Stimulated activated CD4-positive, alpha-beta T cell treated with anti-CD3 and anti-CD28 coated beads, Interleukin-2, amount 100 ng/mL, for 48 hours (primary cell): ENCODE measurements around the gene THBS2.

Experiments
- DNase-seq, 2 donors: peaks; one replicate each; pipeline ENCODE4 v3.0.0-alpha.2; 2020

The THBS2 gene

DNA sequence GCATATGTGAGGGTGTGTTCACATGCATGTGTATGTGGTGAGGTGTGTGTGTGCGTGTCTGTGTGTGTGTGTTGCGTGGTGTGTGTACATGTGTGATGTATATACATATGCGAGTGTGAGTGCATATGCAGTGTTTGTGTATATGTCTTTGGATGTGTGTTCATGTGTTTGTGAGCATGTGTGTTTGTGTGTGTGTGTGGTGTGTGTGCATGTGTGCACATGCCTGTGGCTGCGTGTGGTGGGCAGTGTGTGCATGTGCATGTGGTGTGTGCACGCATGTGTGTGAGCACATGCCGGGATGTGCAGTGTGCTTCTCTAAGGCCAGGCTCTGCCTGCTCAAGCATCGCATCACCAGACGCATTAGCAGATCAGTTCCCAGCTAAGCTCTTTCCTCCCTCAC lies 5.7 kb downstream of the THBS2 start:
- DNase-seq: no peak

DNA sequence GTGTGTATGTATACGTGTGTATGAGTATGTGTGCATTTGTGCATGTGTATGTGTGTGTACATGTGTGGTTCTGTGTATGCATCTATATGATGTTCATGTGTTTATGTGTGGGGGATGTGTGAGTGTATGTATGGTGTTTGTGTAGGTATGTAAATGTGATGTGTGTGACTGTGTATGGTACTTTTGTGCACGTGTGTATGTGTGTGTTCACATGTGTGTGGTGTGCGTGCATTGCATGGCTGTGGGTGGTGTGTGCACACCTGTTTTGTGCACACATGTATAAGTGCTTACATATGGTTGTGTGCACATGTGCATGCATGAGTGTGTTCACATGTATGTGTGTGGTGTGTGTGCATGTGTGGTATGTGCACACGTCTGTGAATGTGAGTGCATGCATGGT lies 6.2 kb downstream of the THBS2 start:
- DNase-seq: no peak

DNA sequence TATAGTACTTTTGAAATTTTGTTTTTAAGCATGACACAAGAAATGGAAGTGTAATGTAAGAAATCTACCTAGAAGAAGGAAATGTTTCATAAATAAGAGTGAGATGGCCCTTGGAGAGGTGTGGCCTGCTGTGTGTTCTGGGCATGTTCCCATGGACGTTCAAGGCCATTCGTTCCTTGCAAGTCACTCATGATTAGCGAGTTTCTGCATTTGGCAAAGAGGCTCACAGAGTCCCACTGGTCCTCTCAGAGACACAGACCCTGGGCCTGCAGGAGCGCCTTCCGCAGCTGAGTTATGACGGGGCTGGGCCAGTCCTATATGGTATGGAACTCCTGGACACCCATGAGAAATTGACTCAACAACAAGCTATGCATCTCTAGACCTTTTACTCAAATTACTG lies 7.2 kb downstream of the THBS2 start:
- DNase-seq: no peak

DNA sequence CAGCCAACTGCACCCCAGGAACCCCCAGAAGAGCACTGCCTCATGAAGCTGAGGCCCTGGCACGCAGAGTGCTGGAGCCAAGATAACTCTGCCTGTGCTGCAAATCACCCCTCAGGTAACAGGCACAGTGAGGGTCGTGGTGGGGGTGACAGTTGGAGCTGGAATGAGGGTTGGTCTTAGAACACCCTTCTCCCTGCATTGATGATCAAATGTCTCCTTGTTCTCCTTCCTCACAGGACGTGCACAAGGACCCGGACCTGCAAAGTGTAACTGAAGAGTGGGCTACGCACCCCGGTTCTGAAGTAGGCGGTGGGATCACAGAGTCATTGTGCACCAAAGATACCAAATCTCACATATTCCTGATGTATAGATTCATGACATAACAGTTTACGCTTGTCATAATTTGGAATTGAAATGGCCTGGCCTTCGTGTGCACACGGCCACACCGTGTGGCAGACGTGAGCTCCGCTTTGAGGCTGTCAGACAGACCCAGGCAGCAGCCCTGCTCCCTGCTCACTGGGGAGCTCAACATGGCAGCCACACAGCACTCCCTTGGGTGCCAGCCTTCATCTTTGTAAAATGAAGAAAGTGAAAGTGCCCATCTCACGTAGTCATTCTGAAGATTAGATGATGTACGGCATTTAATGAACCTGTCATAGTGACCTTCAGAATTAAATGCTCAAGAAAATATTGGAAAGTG lies 8.8 kb downstream of the THBS2 start:
- DNase-seq: no peak

DNA sequence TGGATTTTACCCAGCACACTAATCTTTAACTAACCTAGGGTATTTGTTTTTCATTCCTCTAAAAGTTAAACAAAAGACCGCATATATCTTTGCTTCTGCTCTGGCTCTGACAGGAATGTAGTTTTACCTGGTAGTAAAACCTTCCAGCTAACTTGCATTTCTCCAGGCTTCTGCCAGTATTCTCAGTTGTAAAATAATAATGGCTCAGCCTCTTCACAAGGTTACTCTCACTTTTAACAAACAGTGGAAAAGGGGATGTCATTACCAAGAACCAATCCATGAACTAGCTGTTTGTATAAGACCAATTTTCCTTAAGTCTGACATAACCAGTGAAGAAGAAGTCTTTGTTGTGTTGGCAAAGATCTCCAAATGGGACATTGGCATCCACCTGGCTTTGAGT lies 10.0 kb downstream of the THBS2 start:
- DNase-seq: no peak

DNA sequence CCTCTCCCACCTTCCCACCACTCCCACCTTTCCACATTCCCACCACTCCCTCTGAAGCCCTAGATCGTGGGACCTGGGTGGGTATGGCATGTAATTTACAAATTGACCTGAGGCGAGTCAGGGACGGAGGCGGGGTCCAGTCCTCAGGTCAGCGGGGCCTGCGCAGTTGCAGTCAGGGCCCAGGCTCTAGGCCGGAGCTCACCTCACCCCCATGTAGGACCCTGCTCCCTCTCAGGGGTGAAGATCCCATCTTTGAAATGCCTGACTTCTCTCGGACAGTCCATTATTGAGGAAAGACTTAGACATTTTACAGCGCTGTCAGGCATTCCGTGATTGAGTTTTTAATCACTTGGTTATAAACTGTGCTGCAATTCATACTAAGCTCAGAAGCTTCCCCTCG lies 10.5 kb downstream of the THBS2 start:
- no peak for DNase-seq

DNA sequence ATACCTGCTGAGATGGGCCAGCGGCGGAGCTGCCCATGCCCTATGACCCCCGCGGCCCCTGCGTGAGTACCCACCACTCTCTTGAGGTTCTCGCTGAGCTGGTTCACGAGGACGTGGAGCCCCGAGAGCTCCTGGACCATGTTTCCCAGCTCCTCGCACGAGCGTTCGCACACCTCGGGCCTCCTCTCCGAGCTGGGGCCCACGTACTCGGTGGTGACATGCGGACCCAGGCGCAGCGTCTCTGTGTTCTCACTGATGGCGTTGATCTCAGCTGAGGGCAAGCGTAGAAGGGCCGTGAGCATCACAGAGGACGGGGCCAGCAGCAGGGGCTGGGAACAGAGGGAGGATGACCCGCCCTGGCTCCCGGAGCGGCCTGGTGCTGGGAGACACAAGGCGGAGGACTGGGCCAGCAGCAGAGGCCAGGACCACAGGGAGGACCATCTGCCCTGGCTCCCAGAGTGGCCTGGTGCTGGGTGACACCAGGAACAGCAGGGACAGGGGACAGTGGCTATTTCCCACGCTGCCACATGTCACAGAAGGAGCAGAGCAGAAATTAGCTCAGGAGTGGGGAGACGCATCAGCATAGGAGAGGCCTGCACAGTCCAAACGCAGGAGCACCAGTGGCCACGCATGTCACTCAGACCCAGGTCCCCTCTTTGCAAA lies 11.8 kb downstream of the THBS2 start:
- DNase-seq: no peak

DNA sequence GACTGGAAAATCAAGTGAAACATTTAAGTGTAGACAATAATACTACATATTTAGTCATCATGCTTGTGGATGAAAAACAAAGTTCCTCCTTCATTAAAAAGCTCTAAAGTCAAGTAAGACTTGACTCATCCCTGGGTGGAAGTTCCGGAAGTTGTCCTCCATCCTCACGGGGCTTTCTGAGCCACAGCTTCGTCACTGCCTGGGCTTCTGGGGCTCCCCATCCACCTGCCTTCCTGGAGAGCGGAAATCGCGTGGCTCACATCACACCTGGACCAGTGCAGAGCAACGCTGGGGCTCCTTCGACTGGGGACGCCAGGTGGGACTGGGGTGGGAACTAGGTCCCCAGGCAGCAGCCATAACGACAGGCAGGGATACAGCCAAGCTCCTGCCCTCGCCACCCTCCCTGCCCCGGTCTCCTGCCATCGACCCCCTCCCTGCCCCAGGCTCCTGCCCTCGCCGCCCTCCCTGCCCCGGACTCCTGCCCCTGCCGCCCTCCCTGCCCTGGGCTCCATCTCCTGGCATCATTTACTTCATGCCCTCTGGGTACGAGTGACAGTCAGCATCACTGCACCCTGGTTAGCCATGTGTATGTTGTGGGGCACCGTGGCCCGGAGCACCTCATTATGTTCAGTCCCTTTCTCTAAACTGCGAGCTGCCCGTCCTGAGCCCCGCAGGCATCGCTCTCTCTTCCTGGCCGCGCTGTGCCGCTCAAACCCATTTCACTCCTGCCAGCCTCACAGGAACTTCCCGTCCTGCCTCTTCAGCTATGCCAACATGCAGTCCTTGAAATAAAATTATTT lies 12.9 kb downstream of the THBS2 start:
- DNase-seq: no peak

DNA sequence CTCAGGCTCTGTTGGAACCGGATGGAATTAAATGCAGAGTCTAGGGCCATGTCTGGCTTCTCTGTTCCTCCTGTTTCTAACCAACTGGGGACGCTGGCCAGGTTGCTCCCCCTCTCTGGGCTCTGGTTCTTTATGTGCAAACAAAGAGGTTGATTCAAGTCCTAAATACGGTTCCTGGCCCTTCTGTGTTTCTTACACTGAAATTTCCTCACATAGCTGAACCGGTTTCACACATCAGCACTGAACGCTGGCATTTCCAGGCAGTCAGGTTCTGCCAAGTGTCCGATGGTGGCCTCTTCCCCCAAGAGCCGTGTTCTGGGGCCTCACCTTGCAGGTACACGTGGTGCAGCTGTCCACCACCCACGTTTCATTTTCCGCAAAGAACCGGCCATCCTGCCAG lies 13.5 kb downstream of the THBS2 start:
- DNase-seq: no peak

DNA sequence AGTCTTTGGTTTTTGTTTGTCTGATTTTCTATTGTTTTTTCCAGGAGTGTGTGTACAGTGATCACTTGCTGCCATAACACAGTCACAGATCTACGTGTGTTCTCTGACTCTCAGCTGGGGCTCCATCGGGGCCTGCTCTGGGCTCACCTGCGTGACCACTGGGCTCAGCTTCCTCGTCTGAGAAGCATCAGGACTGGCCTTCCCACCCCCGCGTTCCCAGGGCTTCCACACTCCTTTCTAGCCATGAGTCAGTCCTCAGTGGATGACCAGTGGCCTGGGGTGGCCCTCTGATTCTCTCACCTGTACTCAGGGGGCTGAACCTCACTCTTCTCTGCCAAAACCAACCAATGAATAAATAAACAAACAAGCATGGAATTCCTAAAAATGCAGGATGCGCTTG lies 14.5 kb downstream of the THBS2 start:
- no peak for DNase-seq

DNA sequence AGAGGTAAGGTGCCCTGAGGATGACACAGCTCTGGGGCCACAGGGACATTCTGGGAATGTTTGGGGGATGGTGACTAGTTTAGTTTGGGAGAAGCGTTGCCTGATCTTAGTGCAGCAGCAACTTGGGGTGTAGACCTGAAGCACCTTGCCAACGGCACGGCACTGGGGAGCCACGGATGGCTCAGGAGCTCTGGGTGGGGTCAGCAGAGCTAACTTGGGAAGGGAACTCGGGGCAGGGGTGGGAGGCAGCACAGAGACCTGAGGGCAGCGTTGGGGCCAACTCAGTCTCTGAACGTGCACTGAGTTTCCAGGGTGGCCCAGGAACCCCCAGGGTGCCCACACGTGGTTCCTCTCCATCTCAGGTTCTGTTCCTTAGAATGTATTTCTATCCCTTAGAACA lies 14.9 kb downstream of the THBS2 start:
- no peak for DNase-seq

DNA sequence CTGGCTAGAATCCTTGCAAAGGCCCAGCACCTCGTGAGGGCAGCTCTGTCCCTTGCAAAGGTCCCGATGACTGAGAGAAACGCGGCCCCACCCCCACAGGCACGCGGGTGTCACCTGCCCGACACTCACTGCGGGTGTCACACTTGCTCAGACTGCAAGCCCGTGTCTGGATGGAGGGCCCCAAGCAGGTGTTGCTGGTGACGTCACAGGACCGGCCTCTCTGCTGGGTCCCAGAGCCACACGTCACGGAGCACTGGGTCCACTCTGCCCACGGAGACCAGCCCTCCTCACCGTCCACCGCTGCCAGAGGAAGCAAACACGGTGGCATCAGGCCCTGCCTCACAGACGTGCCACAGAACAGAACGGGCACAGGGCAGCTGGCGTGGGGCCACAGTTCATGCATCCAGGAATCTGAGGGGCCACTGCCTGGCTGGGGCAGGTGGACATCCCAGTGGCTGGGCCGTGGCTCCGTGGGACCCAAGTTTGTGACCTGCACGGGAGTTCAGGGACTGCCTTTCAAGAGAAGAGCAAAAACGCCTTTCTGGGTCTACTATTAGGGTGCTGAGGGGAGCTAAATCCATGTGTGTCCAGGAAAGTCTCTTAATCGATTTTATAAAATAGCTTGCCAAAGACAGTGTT lies 16.0 kb downstream of the THBS2 start:
- DNase-seq: no peak

DNA sequence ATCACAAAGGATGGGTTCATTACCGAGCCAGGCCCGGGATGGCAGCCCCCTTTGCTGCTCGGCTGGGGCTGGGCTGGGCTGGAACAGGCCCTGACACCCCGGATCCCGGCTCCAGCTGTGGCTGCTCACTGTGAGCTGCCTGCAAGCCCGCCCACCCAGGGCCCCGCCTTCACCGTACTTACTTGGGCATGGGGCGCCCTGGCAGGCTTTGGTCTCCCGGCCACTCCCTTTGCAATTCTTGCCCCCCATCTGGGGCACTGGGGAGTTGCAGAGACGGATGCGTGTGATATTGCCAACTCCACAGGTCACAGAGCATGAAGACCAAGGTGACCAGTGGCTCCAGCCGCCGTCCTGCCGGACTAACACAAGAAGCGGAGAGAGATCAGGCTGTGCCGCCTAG lies 16.7 kb downstream of the THBS2 start:
- DNase-seq: no peak

DNA sequence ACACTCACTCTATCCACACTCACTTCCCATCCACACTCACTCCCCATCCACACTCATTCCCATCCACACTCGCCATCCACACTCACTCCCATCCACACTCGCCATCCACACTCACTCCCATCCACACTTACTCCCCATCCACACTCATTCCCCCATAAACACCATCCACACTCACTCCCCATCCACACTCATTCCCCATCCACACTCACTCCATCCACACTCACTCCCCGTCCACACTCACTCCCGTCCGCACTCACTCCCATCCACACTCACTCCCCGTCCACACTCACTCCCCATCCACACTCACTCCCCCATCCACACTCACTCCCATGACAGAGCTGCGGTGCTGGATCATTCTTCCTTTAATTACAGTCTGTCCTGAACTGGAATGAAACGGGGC lies 17.1 kb downstream of the THBS2 start:
- no peak for DNase-seq

DNA sequence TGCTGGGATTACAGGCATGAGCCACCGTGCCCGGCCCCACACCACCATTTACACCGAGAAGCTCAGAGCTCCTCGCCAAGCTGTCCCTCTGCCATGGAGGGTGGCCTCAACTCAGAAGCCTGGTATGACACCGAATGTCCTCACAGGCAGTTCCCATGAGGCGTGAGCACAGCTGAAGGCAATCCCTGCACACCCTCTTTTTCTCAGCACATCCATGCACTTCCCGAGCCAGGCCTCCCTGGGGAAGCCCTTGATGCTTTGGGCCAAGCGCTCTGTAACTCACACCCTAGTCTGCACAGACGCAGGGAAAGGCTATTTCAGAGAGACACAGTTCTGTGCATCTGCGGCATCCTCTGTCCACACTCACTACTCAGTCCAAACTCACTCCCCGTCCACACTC lies 18.4 kb downstream of the THBS2 start:
- no peak for DNase-seq

DNA sequence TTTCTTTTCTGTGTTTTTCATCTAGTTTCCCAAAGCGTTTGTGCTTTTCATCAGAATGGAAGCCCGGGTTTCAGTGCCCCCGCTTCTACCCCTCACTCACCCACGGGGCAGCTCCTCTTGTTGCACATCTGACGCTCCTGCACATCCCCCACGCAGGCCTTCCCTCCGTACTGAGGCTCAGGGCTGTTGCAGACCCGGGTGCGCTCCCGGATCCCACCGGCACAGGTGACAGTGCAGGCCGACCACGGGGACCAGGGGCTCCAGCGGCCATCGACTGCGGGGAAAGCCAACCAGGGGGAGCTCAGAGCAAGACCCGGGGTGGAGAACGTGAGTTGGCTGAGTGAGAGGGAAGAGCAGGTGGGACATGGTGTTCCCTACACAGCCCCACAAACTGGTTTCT lies 19.0 kb downstream of the THBS2 start:
- DNase-seq: no peak

DNA sequence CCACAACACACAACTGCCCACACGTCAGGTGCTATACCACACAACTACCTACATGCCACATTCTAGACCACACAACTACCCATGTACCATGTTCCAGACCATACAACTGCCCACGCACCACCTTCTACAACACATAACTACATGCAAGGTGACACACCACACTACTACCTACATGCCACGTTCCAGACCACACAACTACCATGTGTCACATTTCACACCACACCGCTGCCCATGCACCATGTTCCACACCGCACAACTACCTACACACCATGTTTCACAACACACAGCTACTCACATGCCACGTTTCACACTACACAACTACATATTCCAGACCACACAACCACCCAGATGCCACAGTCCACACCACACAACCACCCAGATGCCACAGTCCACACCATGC lies 19.8 kb downstream of the THBS2 start:
- DNase-seq: no peak

DNA sequence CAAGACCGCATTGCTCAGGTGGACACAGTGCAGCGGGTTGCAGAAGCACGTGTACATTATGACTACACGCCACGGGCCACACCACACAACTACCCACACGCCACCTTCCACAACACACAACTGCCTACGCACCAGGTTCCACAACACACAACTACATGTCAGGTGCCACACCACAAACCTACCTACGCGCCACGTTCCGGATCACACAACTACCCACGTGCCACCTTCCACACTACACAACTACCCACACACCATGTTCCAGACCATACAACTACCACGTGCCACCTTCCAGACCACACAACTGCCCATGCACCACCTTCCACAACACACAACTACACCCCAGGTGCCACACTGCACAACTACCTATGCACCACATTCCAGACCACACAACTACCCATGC lies 20.5 kb downstream of the THBS2 start:
- DNase-seq: no peak

DNA sequence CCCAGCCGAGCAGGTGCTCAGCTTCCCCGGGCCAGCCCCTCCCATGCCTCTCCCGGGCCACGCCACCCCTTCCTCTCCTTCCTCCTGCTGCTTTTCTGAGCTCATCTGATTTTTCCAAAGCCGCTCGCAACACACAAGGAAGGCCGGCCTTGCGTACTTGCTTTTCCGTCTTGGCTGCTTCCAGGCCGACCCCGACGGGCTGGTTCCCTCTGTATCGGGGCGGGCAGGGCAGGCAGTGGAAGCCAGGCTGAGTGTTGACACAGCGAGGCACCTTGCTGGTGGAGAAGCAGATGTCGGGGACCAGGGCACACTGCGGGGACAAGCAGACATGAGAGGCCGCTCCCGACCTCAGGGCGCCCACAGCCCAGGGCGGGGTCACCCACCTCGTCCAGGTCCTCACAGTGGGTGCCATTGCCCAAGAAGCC lies 21.1 kb downstream of the THBS2 start:
- no peak for DNase-seq

DNA sequence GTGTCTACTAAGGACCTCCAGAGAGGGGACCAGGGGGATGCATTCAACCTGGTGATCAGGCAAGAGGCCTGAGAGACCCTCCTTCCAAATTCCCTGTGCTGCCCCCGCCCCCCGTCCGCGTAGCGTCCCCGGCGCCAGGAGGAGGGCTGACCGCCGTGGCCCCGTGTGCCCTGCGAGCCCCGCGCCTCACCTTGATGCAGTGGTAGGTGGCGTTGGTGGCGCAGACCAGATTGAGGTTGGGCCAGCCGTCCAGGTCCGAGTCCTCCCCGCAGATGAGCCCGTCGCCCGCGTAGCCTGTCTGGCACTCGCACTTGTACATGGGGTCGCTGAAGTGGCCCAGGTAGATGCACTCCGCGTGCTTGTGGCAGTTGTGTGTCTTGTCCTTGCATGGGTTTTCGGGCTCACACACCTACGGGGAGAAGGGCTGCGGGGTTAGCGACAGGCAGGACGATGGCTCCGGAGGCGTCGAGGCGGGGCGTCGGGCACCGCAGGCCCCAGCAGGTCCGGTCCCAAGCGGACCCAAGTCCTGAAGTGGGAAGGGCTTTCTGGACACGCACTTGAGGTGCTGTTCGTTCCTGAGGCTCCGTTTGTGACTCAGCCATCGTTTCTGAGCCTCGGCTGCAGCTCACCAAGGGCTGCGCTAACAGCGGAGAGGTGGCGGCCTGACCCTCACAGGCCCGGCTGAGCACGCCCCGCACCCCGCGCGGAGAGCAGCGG lies 21.7 kb downstream of the THBS2 start:
- DNase-seq: no peak

DNA sequence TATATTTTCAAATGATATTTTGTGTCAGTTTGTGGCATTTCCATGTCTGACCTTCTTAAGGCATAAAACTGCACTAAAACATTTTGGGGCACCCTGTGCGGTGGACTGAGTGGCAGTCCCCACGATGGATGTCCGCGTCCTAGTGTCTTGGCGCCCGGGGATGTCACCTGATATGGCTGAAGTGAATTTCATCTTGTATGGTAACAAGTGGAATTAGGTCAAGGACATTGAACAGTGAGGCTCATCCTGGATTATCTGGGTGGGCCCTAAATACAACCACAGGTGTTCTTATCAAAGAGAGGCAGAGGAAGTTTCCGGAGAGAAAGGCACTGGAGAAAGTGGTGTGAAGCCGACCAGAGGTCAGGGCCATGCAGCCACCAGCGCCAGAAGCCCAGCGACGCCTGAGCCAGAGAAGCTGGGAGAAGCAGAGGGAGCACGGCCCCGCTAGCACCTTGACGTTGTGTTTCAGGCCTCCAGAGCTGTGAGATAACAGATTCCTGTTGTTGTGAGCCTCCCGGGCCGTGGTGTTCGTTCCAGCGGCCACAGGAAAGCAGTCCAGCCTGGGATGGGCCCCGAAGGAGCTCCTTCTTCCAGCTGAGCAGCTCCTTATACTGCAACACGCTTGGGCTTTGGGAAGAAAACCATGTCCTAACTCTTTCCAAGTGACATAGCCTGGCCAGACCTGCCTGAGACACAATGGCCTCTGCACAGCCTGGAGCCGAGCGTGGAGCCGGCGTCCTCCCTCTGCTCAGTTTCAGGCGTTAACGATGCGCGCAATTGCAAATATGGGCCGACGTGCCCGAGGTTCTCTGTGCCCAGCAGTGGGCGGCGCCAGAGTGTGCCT lies 22.5 kb downstream of the THBS2 start:
- DNase-seq: no peak

DNA sequence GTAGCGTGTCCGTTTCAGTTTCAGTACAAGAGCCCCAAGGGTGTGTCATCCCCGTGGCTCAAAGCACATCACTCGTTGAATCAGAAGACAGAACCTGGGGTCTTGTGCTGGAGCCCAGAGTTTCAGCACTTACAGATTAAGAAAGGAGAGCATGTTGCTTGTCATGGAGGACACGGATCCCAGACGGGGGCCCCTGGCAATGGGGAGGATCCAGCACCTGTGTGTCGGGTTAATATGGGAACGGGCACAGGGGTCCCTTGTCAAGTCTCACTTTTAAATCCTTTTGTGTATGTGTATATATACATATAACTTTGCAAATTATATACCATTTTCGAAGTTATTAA lies 23.4 kb downstream of the THBS2 start:
- no peak for DNase-seq
